GM12891 (cell line): ENCODE measurements around the gene RPS8.

ENCODE experiments used
- DNase-seq: peaks from one replicate; pipeline ENCODE4 v3.0.0; 2011; ENCODE audit warnings: low spot score; ENCODE audit not compliant: insufficient read length
- FAIRE-seq: peaks from 2 replicates; lab custom pipeline; 2011; peaks lifted over from hg19 to GRCh38; lab: Jason Lieb, UNC
- PAX5 ChIP-seq: IDR thresholded peaks from 2 replicates; pipeline ENCODE4 v1.6.1; 2011; ENCODE audit warnings: low read length, moderate library complexity, mild to moderate bottlenecking; ENCODE audit not compliant: insufficient read depth, severe bottlenecking
- POLR2A ChIP-seq: IDR thresholded peaks from 2 replicates; pipeline ENCODE4 v1.6.1; 2011; ENCODE audit warnings: low read depth, low read length, control low read depth
- POLR2AphosphoS5 ChIP-seq: IDR thresholded peaks from 2 replicates; pipeline ENCODE4 v1.6.1; 2011; ENCODE audit warnings: low read depth, low read length, control low read depth
- POU2F2 ChIP-seq: IDR thresholded peaks from 2 replicates; pipeline ENCODE4 v1.6.1; 2011; ENCODE audit warnings: low read depth, mild to moderate bottlenecking, control low read depth, low read length, moderate library complexity
- SPI1 ChIP-seq: IDR thresholded peaks from 2 replicates; pipeline ENCODE4 v1.6.1; 2011; ENCODE audit warnings: low read depth, low read length, control low read depth
- TAF1 ChIP-seq: IDR thresholded peaks from 2 replicates; pipeline ENCODE4 v1.6.1; 2011; ENCODE audit warnings: low read depth, low read length, control low read depth

Gene RPS8

DNA sequence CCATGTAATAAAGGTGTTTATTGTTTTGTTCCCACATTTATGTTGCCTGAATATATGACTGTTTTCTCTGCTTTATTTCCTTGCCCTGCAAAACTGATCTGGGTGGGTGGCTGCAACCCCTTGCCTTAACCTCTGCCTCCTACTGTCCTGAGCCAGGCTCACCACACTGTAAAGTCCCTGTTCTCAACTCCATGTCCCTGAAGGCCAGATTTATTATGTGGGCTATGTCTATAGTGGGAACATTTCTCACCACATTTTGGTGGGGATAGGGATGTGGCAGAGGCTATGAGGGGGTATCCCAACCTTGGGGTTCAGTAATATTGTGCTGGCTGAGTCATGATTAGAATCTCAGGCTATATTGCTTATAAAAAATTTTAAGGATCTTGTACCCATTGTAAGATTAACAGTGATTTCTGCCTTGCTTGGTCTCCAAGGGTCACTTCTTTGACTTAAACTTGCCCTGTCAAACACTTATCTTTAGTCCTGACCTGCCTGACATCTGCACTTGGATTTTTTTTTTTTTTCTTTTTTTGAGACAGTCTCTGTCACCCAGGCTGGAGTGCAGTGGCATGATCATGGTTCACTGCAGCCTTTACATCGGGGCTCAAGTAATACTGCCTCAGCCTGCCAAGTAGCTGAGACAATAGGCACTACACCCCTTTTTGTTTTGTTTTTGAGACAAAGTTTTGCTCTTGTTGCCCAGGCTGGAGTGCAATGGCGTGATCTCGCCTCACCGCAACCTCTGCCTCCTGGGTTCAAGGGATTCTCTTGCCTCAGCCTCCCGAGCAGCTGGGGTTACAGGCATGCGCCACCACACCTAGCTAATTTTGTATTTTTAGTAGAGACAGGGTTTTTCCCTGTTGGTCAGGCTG, 3.6 kb downstream of the RPS8 start:
- DNase-seq (no peak), FAIRE-seq (no peak)
- TF ChIP-seq POLR2A (no peak), PAX5 (no peak), TAF1 (no peak), POLR2AphosphoS5 (peak; percentile 48; the same call in 1 of the 2 replicates), SPI1 (no peak)

DNA sequence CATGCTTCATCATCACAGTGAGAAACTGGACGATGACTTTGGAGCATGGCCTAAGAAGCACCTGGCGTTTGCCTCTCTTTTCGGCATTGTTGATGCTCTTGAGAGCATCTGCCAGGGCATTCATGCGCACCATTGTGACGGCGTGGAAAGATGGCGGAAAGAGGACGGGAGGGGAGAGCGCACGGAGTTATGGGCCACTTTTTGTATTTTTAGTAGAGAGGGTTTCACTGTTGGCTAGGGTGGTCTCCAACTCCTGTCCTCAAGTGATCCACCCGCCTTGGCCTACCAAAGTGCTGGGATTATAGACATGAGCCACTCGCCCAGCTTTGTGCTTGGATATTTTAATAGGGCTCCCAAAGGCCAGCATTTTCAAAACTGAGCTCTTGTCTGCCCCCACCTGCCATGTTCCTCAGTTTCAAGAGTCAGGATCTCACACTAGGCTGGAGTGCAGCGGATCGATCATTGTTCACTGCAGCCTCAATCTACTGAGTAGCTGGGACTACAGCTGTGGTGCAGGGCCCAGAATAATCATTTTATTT, 5.3 kb downstream of the RPS8 start:
- TF ChIP-seq POLR2AphosphoS5 (peak; percentile 28; the same call in 1 of the 2 replicates), POLR2A (peak; percentile 65), SPI1 (no peak)
- DNase-seq: no peak
- FAIRE-seq: no peak

DNA sequence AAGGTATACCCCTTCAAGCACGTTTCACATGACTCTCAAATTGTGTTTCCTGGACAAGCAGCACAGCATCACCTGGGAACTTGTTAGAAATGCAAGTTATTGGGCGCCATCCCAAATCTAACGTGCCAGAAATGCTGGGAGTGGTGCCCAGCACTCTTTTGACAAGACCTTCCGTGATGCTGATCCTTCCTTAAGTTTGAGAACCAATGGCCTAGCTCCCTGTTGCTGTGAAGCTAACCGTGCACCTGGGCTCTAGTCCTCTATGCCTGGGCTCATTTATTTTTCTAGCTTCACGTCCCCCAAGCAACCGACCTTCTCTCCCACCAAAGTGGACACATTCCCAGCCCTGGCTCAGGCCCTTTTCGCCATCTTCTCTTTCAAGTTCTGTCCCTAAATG, 8.4 kb downstream of the RPS8 start:
- no peak for FAIRE-seq
- TF ChIP-seq PAX5: no peak
- no peak for TF ChIP-seq TAF1
- 0 out of 2 replicates have a peak, but pooled peaks have one; percentile 16 for TF ChIP-seq POLR2AphosphoS5
- TF ChIP-seq POU2F2: no peak

DNA sequence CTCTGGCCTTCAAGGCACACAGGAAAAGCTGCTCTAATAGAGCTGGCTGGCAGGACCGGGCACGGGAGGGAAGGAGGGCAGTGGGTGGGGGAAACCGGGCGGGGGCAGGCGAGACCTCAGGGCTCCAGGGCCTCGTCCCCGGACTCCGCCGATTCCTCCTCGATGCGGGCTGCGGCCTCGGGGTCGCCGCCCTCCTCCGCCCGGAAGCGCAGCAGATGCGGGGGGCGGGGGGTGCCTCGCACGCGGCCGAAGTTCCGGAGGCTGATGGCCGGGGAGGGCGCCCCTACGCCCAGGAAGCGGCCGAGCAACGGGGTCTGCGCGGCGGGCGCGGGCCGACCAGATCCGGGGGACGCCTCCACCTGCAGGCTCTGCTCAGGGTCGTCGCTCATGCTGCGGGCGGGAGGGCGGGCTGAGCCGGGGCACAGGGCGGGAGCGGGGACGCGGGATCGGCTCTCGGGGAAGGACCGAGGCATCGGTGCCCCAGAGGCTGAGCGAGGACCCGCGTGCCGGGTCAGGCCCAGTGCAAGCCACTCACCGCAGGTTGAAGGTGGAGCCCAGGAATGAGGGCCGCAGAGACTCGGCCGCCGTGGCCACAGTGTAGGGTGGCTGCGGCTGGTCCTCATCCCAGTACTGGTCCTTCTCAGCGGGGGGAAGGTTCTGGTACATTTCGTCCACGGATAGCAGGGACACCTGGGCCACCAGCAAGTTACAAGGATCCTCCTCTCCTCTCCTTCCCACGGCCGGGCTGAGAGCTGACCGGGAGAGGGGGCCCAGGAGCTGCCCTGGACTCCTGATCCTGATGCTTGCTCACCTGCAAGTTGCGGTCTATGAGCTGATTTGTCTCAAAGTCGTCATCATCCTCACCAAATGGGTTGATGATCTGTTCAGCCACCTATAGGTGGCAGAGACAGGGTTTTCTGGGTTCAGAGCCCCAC, 9.0 kb downstream of the RPS8 start:
- TF ChIP-seq POLR2A: no peak
- TF ChIP-seq SPI1: no peak
- TF ChIP-seq TAF1: 0 out of 2 replicates have a peak, but pooled peaks have one; percentile 21
- FAIRE-seq (peak; percentile 80), DNase-seq (no peak)

More for the DNA sequence above, 8.4 kb downstream of the RPS8 start:
- DNase-seq: no peak

DNA sequence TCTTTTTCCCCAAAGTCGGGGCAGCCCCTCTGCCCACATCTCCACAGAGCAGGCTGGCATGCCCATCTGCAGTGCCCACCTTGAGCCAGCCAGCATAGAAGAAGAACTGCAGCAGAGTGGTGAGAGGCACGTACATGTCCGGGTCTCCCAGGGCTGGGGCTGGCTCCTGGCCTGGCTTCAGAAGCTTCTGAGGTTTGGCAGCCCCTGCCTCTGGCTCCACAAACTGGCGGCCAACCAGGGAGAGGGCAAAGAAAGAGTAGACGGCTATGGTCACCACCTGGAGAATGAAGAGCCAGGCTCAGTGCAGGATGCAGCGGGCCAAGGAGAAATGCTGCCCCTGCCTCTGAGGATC, 9.7 kb downstream of the RPS8 start:
- TF ChIP-seq TAF1: no peak
- no peak for TF ChIP-seq POLR2AphosphoS5
- TF ChIP-seq PAX5: no peak
- DNase-seq (no peak), FAIRE-seq (no peak)

DNA sequence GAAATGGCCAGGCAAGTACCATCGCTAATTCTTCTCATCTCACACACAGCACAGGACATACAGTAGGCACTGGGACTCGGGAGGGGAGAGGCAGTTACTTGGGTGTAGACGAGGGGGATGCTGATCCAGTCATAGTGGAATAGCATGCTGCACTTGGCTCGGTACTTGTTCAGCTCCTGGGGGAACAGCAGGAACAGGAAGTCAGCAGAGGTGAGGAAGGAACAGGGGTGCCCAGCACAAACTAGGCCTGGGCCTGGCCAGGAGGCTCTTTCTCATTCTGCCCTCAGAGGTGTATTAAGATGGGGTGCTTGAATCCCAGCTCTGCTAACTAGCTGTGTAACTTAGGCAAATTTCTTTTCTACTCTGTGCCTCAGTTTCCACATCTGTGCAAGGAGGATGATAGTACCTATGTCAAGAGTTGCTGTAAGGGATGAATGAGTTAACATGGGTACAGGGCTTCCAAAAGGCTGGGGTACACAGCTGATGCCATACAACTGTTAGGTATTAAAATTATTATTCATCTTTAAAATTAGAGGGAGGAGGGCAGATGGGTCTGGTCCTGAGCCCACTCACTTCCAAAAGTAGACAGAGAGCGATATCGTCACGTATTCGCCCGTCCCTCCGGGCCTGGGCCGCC, 10.3 kb downstream of the RPS8 start:
- TF ChIP-seq POU2F2: no peak
- TF ChIP-seq SPI1: 0 out of 2 replicates have a peak, but pooled peaks have one; percentile 3
- FAIRE-seq (peak; percentile 60), DNase-seq (no peak)

DNA sequence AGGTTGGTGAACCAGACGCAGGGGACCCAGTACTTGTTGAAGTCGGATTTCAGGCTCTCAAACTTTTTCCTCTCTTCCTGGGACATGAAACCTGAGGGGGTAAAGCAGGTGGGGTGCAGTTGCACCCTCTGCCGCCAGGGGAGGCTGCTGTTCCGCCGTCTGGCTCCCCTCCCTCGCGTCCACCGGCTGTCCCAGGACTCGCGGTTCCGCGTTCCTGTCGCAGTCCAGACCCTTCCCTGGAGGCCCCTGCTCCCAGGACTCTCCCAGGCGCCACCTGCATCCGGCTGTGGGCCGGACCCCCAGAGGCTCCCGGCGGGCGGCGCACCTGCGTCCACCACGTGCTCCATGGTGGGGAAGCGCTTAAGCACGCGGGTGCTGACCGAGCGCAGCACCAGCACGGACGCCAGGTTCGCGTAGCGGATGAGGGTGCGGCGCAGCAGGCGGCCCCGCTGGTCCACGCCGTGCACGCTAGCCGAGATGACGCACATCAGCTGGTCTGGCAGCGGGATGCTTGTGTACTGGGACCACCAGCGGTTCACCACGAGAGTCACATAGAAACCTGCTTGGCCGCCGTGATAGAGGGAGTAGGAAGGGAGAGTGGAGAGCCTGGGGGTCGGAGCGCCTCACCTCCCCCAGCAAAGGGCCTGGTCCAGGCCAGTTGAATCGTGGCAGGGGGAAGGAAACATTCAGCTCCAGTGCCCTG, 10.9 kb downstream of the RPS8 start:
- TF ChIP-seq POLR2A (no peak; the same call in 1 of the 2 replicates), TAF1 (peak; percentile 30; the same call in 1 of the 2 replicates)
- FAIRE-seq: peak; percentile 90
- DNase-seq: peak; percentile 68

DNA sequence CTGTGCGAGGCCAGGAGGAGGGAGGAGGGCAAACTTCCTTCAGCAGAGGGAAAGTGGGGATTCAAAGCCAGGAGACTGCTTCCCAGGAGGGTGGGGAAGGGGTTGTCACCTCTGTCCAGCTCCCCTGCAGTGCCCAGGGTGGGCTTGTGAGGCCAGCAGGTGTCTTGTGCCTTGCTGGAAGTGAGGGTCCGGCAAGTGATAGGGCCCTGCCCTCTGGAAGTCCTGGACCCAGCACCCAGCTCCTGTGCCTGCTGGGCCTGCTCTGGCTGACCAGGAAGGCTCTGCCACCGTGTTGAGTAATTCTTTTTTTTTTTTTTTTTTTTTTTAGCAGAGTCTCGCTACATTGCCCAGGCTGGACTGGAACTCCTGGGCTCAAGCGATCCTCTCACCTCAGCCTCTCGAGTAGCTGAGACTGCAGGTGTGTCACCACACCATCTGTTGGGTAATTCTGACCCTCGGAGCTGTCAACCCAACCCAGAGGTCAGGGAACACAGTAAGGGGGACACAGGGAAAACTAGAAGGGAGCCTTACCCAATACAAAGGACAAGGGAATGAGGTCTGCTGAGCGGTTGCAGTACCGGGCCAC, 11.6 kb downstream of the RPS8 start:
- no peak for DNase-seq
- TF ChIP-seq TAF1 (no peak), SPI1 (no peak), POU2F2 (no peak), POLR2AphosphoS5 (no peak), POLR2A (no peak), PAX5 (no peak)
- no peak for FAIRE-seq

DNA sequence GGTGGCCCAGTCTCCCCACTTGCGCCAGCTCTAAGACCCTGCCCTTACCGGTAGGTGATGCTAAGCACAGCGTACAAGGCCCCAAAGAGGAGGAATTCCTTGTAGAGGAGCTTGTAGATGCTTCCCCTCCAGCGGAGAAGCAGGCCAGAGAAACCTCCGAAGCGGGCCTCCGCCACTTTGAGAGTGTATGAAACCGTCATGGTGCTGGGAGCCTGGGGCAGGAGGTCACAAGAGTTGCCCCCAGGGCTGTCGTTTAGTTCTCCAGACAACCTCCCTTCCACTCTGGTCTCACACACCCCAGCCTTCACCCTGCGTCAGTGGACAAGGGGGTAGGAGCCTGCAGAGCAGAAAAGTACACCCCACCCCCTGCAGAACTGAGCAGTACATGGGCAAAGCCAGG, 12.2 kb downstream of the RPS8 start:
- FAIRE-seq: no peak
- TF ChIP-seq SPI1 (no peak), PAX5 (no peak), POU2F2 (no peak), TAF1 (no peak)
- no peak for DNase-seq

DNA sequence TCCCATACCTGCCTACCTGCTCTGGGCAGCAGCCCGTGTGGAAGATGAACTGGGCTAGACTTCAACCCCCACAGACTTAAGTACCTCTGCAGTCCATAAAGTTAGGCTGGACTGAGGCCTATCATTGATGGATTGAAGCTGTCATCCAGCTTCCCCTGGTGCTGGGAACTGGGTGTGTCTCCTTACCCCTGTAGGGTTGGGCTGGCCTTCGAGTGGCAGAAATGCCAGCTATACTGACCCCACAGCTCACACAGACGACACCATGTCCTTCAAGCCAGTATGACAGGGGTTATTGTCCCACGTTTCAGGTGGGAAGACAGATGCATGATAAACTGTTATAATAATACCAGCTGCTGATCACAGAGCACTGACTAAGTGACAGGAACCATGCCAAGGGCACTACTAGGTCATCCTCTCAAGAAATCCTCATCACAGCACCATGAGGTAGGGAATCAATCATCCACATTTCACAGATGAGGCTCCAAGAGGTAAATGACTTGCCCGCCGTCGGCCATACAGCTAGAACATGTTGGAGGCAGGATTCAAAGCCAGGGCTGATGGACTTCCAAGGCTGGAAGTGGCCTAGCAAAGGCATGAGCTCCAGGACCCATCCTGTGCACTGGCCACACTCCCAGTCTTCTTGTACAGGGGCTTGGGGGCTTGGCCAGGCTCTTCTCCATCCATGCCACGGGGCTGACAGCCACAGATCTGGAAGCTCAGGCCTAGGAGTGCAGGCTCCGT, 12.9 kb downstream of the RPS8 start, which contains the start of gene BEST4:
Gene BEST4, minus strand, starts transcription at position 51 of the 741 bp plus-strand sequence. CDS start 465 bp downstream, outside the sequence.
- no peak for FAIRE-seq
- no peak for TF ChIP-seq SPI1
- no peak for TF ChIP-seq TAF1
- TF ChIP-seq POLR2A: no peak
- TF ChIP-seq POLR2AphosphoS5: no peak
- TF ChIP-seq POU2F2: no peak
- no peak for TF ChIP-seq PAX5
- DNase-seq: no peak
